Neural progenitor cell (in vitro differentiated cells): ENCODE measurements around the gene LIF.

Experiments
- EZH2 ChIP-seq: fragments of 200-600 bp; sonication (generic); IDR thresholded peaks from 2 replicates; pipeline ENCODE4 v1.6.1; 2017; ENCODE audit warnings: antibody characterized with exemption, mild to moderate bottlenecking, moderate library complexity
- EZH2phosphoT487 ChIP-seq: fragments of 200-600 bp; sonication (generic); IDR thresholded peaks from 2 replicates; pipeline ENCODE4 v1.6.1; 2017; ENCODE audit warnings: antibody characterized with exemption
- TF ChIP-seq, protein P1 (sequence below): fragments of 200-600 bp; sonication (generic); IDR thresholded peaks from 2 replicates; pipeline ENCODE4 v1.5.1; 2017; ENCODE audit warnings: antibody characterized with exemption, mild to moderate bottlenecking

DNA sequence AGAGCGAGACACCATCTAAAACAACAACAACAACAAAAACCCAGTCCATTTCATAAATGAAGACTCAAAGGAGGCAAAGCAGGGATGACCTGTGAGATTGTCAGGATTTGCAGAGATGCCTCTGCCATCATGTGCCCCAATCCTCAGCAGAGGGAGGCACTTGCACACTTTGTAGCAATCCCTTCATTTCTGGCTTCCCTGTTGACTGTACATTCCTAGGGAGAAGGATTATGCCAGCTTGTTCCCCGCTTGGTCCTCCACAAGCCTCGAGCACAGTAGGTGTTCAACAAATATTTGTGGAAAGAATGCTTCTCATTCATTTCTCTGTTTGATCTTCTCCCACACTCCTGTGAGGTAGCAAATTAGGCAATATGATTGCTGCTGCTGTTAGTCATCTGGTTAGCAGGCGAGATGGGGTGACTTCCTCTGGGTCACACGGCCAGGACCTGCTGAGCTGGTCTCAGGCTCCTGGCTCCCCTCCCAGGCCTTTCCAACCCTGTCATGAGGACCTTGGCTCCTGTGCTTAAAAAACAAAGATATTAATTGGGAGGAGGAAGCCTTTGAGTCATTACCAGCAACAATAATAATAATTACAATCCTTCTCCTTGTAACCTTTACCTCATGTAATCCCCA lies 34.1 kb downstream of the LIF start:
- TF ChIP-seq, protein P1, sequence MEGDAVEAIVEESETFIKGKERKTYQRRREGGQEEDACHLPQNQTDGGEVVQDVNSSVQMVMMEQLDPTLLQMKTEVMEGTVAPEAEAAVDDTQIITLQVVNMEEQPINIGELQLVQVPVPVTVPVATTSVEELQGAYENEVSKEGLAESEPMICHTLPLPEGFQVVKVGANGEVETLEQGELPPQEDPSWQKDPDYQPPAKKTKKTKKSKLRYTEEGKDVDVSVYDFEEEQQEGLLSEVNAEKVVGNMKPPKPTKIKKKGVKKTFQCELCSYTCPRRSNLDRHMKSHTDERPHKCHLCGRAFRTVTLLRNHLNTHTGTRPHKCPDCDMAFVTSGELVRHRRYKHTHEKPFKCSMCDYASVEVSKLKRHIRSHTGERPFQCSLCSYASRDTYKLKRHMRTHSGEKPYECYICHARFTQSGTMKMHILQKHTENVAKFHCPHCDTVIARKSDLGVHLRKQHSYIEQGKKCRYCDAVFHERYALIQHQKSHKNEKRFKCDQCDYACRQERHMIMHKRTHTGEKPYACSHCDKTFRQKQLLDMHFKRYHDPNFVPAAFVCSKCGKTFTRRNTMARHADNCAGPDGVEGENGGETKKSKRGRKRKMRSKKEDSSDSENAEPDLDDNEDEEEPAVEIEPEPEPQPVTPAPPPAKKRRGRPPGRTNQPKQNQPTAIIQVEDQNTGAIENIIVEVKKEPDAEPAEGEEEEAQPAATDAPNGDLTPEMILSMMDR, result no peak
- no peak for TF ChIP-seq EZH2
- TF ChIP-seq EZH2phosphoT487, result no peak
